Muscle layer of colon (tissue), 2 donors: ENCODE results near the gene KANSL3.
"Not testable (repeated sequence)": the region's sequence is repeated elsewhere in the genome, so short reads cannot be mapped to it uniquely, and the experiment has no call there.

Experiments used
- H3K27ac ChIP-seq: one replicate; pipeline ENCODE4 v1.7.0; 2013; ENCODE audit warnings: low read depth, mild to moderate bottlenecking, low read length, moderate library complexity
- H3K27me3 ChIP-seq, 2 donors: one replicate each; pipeline ENCODE4 v1.7.0; 2013; ENCODE audit warnings: low read length in 2 of 2, mild to moderate bottlenecking in 2 of 2; ENCODE audit not compliant: insufficient read depth in 2 of 2, control insufficient read depth in 1 of 2
- H3K36me3 ChIP-seq: one replicate; pipeline ENCODE4 v1.7.0; 2013; ENCODE audit warnings: mild to moderate bottlenecking, low read length; ENCODE audit not compliant: insufficient read depth
- H3K4me1 ChIP-seq: one replicate; pipeline ENCODE4 v1.7.0; 2013; ENCODE audit warnings: mild to moderate bottlenecking, low read length; ENCODE audit not compliant: insufficient read depth
- H3K4me3 ChIP-seq, 2 donors: one replicate each; pipeline ENCODE4 v1.7.0; 2013; ENCODE audit warnings: low read length in 2 of 2, low read depth in 1 of 2, mild to moderate bottlenecking in 1 of 2, moderate library complexity in 1 of 2
- H3K9ac ChIP-seq: one replicate; pipeline ENCODE4 v1.7.0; 2013; ENCODE audit warnings: low read length
- H3K9me3 ChIP-seq: one replicate; pipeline ENCODE4 v1.7.0; 2013; ENCODE audit warnings: mild to moderate bottlenecking, low read length
- donor health status: abdominal sarcoma.
- donor health status: Adenocarcinoma of cecum.

The KANSL3 gene

DNA sequence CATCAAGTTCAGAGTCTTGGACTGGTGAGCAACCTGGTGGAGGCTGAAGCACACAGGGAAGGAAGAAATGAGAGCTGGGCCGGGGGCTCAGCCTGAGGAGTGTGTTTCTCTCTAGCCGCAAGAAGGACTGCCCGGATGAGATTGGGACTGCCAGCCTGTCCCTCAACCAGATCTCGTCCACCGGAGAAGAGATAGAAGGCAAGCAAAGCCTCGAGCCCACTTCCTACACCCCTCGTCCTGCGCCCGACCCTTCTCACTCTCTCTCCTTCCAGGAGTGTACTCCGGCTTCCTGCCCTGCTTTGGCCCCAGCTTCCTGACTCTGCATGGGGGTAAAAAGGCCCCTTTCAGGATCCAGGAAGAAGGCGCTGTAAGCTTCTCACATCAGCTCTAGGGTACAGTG is 30.7 kb upstream of the KANSL3 start:
- Histone ChIP-seq H3K9ac (no peak overlapping the region), H3K4me3 (no peak overlapping the region), H3K4me1 (no peaks in the 10 kb centered on the region), H3K27ac (no peak overlapping the region), H3K9me3 (no peaks in the 10 kb centered on the region), H3K27me3 (no peaks in the 10 kb centered on the region), H3K36me3 (no peaks in the 10 kb centered on the region)

- not testable (repeated sequence) for H3K9ac ChIP-seq, H3K27ac ChIP-seq, H3K4me1 ChIP-seq, H3K36me3 ChIP-seq, H3K27me3 ChIP-seq, H3K9me3 ChIP-seq, H3K4me3 ChIP-seq
Observed at GRCh38 chr2:96665717-96666116, 27.6 kb upstream of the KANSL3 start.

- H3K27ac ChIP-seq, result no peak overlapping the region
Observed at GRCh38 chr2:96665083-96665569, 27.0 kb upstream of the KANSL3 start.

DNA sequence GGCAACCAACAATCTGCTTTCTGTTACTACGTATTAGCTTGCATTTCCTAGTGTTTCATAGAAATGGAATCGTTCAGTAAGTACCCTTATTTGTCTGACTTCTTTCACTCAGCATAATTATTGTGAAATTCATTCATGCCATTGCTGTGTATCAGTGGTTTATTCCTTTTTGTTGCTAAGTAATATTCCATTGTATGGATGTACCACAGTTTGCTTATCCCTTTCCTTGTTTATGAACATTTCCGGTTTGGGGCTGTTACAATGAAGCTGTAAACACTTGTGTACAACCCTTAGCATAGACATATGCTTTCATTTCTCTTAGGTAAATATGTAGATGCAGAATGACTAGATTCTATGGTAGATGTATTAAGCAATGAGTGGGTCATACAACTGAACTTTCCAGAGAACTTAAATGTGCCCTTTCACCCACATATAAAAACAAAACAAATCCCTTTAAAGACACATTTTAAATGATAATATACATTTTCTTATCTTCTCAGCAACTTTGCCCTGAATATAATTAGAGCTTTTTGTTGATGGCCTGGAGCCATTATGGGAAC is 26.3 kb upstream of the KANSL3 start:
- Histone ChIP-seq H3K4me3 (no peak overlapping the region), H3K4me1 (no peaks in the 10 kb centered on the region), H3K27me3 (no peaks in the 10 kb centered on the region), H3K9me3 (no peaks in the 10 kb centered on the region), H3K27ac (no peak overlapping the region), H3K9ac (no peak overlapping the region), H3K36me3 (no peaks in the 10 kb centered on the region)

More at GRCh38 chr2:96665083-96665569, 27.0 kb upstream of the KANSL3 start:
- Histone ChIP-seq H3K4me3 (no peak overlapping the region), H3K9me3 (no peaks in the 10 kb centered on the region), H3K4me1 (no peaks in the 10 kb centered on the region), H3K27me3 (no peaks in the 10 kb centered on the region), H3K36me3 (no peaks in the 10 kb centered on the region), H3K9ac (no peak overlapping the region)

DNA sequence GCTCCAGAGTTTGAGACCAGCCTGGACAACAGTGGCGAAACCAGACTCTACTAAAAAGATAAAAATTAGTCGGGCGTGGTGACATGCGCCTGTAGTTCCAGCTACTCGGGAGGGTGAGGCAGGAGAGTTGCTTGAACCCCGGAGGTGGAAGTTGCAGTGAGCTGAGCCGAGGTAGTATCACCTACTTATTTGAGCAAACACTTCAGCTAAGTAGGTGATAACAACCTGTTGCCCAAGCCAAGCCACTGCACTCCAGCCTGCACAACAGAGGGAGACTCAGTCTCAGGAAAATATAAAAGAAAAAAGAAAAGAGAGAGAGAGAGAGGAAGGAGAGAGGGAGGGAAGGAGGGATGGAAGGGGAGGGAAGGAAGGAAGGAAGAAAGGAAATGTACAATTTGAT is 25.7 kb upstream of the KANSL3 start:
- no peaks in the 10 kb centered on the region for H3K27me3 ChIP-seq
- H3K36me3 ChIP-seq, result no peaks in the 10 kb centered on the region
- no peaks in the 10 kb centered on the region for H3K4me1 ChIP-seq
- H3K9me3 ChIP-seq, result no peaks in the 10 kb centered on the region
- H3K9ac ChIP-seq, result no peak overlapping the region
- no peak overlapping the region for H3K4me3 ChIP-seq
- H3K27ac ChIP-seq, result no peak overlapping the region

DNA sequence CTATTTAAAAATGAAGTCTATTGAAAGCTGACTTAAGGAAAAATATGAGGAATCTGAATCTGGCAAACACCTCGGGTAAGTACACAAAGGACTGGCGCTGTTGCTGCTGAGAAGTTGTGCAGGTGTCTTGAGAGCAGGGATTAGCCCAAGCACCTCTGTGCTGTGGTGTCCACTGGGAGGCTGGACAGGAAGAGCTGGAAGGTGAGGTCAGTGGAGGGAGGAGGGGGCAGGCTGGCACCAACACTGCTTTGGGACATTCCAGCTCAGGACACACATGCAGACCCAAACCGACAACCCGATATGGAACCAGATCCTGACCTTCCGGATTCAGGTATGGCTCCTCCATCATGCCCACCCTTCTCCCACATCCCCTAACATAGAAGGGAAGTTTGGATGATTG is 25.1 kb upstream of the KANSL3 start:
- Histone ChIP-seq H3K4me1 (no peaks in the 10 kb centered on the region), H3K36me3 (no peaks in the 10 kb centered on the region), H3K4me3 (no peak overlapping the region), H3K27me3 (no peaks in the 10 kb centered on the region), H3K9ac (no peak overlapping the region), H3K9me3 (no peaks in the 10 kb centered on the region), H3K27ac (no peak overlapping the region)

- H3K9ac ChIP-seq, result no peak overlapping the region
- no peaks in the 10 kb centered on the region for H3K4me1 ChIP-seq
- no peak overlapping the region for H3K4me3 ChIP-seq
- H3K36me3 ChIP-seq, result no peaks in the 10 kb centered on the region
- H3K27me3 ChIP-seq, result no peaks in the 10 kb centered on the region
- H3K9me3 ChIP-seq, result no peaks in the 10 kb centered on the region
- no peak overlapping the region for H3K27ac ChIP-seq
Observed at GRCh38 chr2:96662360-96662759, 24.2 kb upstream of the KANSL3 start.

- Histone ChIP-seq H3K4me1 (no peaks in the 10 kb centered on the region), H3K36me3 (no peaks in the 10 kb centered on the region), H3K27me3 (no peaks in the 10 kb centered on the region), H3K9ac (no peak overlapping the region), H3K4me3 (no peak overlapping the region), H3K9me3 (no peaks in the 10 kb centered on the region), H3K27ac (no peak overlapping the region)
Observed at GRCh38 chr2:96661324-96661723, 23.2 kb upstream of the KANSL3 start.

DNA sequence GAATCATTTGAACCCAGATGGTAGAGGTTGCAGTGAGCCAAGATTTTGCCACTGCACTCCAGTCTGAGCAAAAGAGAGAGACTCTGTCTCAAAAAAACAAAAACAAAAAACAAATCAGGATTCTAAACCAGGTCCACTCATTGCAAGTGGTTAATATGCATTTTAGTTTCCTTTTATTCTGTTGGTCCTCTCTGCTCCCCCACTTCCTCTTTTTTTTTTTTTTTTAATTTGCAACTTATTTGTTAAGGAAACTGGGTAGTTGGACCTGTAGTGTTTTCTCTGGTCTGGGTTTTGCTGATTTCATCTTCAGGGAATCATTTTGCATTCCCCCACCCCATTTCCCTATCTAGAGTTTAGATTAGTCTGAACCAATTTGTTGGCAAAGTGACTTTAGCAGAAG is 18.4 kb upstream of the KANSL3 start:
- no peaks in the 10 kb centered on the region for H3K9me3 ChIP-seq
- H3K27ac ChIP-seq, result no peak overlapping the region
- H3K36me3 ChIP-seq, result no peaks in the 10 kb centered on the region
- H3K4me3 ChIP-seq, result no peak overlapping the region
- no peak overlapping the region for H3K9ac ChIP-seq
- H3K27me3 ChIP-seq, result no peaks in the 10 kb centered on the region
- H3K4me1 ChIP-seq, result no peaks in the 10 kb centered on the region

- no peaks in the 10 kb centered on the region for H3K9me3 ChIP-seq
- H3K4me1 ChIP-seq, result no peaks in the 10 kb centered on the region
- H3K36me3 ChIP-seq, result no peaks in the 10 kb centered on the region
- H3K4me3 ChIP-seq, result no peak overlapping the region
- H3K9ac ChIP-seq, result no peak overlapping the region
- H3K27ac ChIP-seq, result no peak overlapping the region
- H3K27me3 ChIP-seq, result no peaks in the 10 kb centered on the region
Observed at GRCh38 chr2:96655526-96655925, 17.4 kb upstream of the KANSL3 start.

DNA sequence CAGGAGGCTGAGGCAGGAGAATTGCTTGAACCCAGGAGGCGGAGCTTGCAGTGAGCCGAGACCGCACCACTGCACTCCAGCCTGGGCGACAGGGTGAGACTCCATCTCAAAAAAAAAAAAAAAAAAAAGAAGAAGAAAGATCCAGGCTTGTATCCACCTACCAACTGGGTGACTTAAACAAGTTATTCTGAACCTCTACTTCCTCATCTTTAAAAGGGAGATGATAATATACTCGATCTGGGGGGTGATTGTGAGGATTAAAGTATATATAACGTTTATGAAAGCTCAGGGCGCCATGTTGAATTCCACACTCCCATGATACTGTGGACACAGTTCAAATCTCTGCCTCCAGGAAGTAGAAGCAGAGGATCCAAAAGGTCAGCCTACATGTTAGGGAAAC is 16.7 kb upstream of the KANSL3 start:
- not testable (repeated sequence) for H3K36me3 ChIP-seq, H3K4me1 ChIP-seq, H3K9ac ChIP-seq, H3K4me3 ChIP-seq, H3K9me3 ChIP-seq, H3K27ac ChIP-seq, H3K27me3 ChIP-seq

DNA sequence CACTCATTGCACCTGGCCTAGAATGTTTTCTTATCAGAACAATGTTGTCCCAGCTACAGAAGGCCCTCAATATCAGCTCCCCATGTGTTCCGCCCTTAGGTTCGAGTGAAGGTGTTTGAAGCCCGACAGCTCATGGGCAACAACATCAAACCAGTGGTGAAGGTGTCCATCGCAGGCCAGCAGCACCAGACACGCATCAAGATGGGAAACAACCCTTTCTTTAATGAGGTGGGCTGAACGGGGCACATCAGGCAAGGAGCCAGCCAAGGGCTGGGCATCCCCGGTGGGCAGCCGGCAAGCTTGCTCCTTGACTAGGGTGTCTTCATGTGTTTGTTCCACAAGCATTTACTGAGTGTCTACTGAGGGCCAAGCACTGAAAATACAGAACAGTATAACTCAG is 13.7 kb upstream of the KANSL3 start:
- H3K27ac ChIP-seq, result no peak overlapping the region
- H3K9ac ChIP-seq, result no peak overlapping the region
- H3K9me3 ChIP-seq, result no peaks in the 10 kb centered on the region
- no peaks in the 10 kb centered on the region for H3K4me1 ChIP-seq
- no peaks in the 10 kb centered on the region for H3K36me3 ChIP-seq
- H3K27me3 ChIP-seq, result no peaks in the 10 kb centered on the region
- no peak overlapping the region for H3K4me3 ChIP-seq
